ENCODE results near the gene RACGAP1. TPM values are rescaled to one million over a fixed set of nuclear protein-coding genes. Genes with fewer than 3 reads are reported as not detected.
A peak's percentile ranks its signal among the peaks of the same experiment; 100 is the strongest.

The RACGAP1 gene
- polyA plus RNA-seq, 1 of the 3 experiments (the other 2 are of a cell fraction) = 21.5 TPM

DNA sequence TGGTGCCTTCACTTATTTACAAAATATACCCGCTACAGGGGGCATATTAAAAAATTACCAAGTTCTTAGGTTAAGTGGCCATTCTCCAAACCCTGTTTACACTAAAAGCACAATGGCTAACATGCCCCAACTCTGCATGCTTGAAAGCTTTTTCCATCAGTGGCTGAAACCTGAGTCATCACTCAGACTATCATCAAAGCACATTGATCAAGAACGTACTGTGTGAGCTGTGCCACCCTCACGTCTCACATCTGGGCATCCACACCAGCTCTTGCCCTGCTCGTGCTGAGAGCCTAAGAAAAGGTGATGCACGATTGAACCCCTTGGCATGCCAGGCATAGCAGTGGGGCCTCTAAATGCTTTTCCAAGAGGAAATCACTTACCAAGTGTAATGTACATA lies 39.3 kb downstream of the RACGAP1 start:
- Histone ChIP-seq H3K36me3 (replicated peaks in 1 of 2; ENCODE audit: control insufficient read depth in 1 of 2, insufficient read depth in 2 of 2, low read length in 1 of 2) (peaks cover 16 to 33% of the 10 kb centered on the region in 2 experiments), H3K4me2 (no peak overlapping the region), H3K9me2 (no peaks in the 10 kb centered on the region), H3K4me3 (ENCODE audit: low read depth in 2 of 2, low read length in 1 of 2) (no peak overlapping the region), H4K20me1 (ENCODE audit: insufficient read depth) (no peaks in the 10 kb centered on the region), H2AFZ (ENCODE audit: low read depth) (no peak overlapping the region), H3F3A (replicated peaks; ENCODE audit: insufficient read depth) (peaks cover 33% of the 10 kb centered on the region), H3K9ac (no peak overlapping the region), H3K9me3 (no peaks in the 10 kb centered on the region), H3K4me1 (ENCODE audit: control insufficient read depth in 1 of 2, insufficient read depth in 2 of 2, low read depth in 1 of 2, low read length in 1 of 2) (peaks cover 20 to 61% of the 10 kb centered on the region in 2 experiments), H3K79me2 (ENCODE audit: insufficient read depth) (no peaks in the 10 kb centered on the region), H3K27ac (ENCODE audit: low read depth in 2 of 2, low read length in 1 of 2) (peak overlapping the region; percentile 7 to 99; a peak in 2 of 4 replicates), H3K27me3 (ENCODE audit: insufficient read depth) (no peaks in the 10 kb centered on the region)
- DNase-seq = no peak
- no peak for TF ChIP-seq MXI1 (IDR thresholded peaks at IDR 0.05; ENCODE audit: low read depth, low read length)
- POLR2A ChIA-PET = interaction anchor here (1.2 to 2.0 kb wide), 2 partner anchors 19 to 32 kb away, joined by 3 to 5 read pairs; no protein-coding TSS in a partner anchor
- CTCF ChIA-PET = interaction anchor here (0.9 to 12.7 kb wide), 8 partner anchors 9 to 119 kb away, joined by 3 to 176 read pairs (median 12); no protein-coding TSS in a partner anchor
- WGBS (ENCODE audit: low lambda C conversion rate) = 94% methylated on average over 5 of the region's 5 CpGs

DNA sequence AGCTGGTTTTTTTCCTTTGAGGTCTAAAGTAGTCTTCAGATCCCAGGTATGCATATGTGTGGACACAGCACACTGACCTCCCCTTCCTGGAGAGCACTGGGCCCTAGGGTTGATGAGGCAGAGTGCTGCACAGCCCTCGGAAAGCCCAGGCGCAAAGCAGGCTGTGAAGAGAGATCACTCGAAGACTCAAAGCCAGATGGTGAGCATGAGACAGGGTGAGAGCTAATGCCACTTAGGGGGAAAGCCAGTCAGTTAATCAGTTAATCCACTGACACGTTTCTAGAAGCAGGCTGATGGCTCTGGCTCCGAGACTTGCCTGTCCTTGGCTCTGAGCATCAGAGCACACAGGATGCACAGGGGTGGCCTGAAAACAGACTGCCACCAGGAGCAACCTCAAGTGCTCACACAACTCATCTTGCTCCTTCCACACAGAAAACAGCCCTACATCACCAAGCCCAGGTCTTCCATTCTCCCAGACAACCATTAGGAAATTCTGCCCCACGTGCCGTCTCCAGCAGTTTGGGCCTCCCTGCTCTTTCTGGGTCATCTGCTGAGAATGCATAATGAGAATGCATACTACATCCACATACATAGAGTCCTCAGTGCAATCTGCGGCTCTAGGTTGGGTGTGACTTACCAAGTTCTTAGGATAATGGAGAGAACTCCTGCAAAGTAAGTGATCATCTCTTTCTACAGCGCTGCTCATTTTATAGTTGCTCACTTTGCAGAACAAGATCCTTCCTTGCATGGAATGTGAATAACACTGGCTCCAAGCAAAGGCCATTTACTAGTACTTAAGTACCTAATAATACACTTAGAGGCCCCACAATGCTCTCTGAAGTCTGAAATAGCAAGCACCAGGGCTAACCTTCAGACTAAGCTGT lies 40.6 kb downstream of the RACGAP1 start:
- WGBS (ENCODE audit: low lambda C conversion rate) = 71% methylated on average over 9 of the region's 9 CpGs
- no peak overlapping the region for H3K4me3 ChIP-seq (ENCODE audit: low read depth in 2 of 2, low read length in 1 of 2)
- ChIA-PET POLR2A (interaction anchor here (0.5 to 2.4 kb wide), 13 partner anchors 8 to 117 kb away, joined by 3 to 8 read pairs (median 3); partner anchors contain the start of gene RACGAP1), CTCF (interaction anchor here (0.6 to 12.7 kb wide), 14 partner anchors 8 to 118 kb away, joined by 3 to 176 read pairs (median 5); no protein-coding TSS in a partner anchor)
- peaks cover 20 to 74% of the 10 kb centered on the region in 2 experiments for H3K4me1 ChIP-seq (ENCODE audit: control insufficient read depth in 1 of 2, insufficient read depth in 2 of 2, low read depth in 1 of 2, low read length in 1 of 2)
- peak overlapping the region; percentile 70 to 99 for H3K27ac ChIP-seq (ENCODE audit: low read depth in 2 of 2, low read length in 1 of 2)
- no peak for DNase-seq
- TF ChIP-seq, protein P1, sequence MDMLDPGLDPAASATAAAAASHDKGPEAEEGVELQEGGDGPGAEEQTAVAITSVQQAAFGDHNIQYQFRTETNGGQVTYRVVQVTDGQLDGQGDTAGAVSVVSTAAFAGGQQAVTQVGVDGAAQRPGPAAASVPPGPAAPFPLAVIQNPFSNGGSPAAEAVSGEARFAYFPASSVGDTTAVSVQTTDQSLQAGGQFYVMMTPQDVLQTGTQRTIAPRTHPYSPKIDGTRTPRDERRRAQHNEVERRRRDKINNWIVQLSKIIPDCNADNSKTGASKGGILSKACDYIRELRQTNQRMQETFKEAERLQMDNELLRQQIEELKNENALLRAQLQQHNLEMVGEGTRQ (IDR thresholded peaks at IDR 0.05; ENCODE audit: borderline replicate concordance, low read depth, low read length) = no peak
- TF ChIP-seq FOXJ3 (CRISPR knock-in tag; IDR thresholded peaks at IDR 0.05) (0 out of 2 replicates have a peak, but pooled peaks have one; percentile 8), POLR2AphosphoS5 (IDR thresholded peaks at IDR 0.05; ENCODE audit: low read depth, low read length) (no peak), FOXM1 (IDR thresholded peaks at IDR 0.05; ENCODE audit: low read depth) (no peak), RXRA (IDR thresholded peaks at IDR 0.05; ENCODE audit: borderline replicate concordance, low read depth) (no peak), TCF12 (IDR thresholded peaks at IDR 0.05) (no peak), RFX5 (IDR thresholded peaks at IDR 0.05; ENCODE audit: low read length) (no peak)
- TF ChIP-seq, protein P2, sequence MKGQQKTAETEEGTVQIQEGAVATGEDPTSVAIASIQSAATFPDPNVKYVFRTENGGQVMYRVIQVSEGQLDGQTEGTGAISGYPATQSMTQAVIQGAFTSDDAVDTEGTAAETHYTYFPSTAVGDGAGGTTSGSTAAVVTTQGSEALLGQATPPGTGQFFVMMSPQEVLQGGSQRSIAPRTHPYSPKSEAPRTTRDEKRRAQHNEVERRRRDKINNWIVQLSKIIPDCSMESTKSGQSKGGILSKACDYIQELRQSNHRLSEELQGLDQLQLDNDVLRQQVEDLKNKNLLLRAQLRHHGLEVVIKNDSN (IDR thresholded peaks at IDR 0.05; ENCODE audit: borderline replicate concordance, low read depth) = no peak
- TF ChIP-seq, protein P3, sequence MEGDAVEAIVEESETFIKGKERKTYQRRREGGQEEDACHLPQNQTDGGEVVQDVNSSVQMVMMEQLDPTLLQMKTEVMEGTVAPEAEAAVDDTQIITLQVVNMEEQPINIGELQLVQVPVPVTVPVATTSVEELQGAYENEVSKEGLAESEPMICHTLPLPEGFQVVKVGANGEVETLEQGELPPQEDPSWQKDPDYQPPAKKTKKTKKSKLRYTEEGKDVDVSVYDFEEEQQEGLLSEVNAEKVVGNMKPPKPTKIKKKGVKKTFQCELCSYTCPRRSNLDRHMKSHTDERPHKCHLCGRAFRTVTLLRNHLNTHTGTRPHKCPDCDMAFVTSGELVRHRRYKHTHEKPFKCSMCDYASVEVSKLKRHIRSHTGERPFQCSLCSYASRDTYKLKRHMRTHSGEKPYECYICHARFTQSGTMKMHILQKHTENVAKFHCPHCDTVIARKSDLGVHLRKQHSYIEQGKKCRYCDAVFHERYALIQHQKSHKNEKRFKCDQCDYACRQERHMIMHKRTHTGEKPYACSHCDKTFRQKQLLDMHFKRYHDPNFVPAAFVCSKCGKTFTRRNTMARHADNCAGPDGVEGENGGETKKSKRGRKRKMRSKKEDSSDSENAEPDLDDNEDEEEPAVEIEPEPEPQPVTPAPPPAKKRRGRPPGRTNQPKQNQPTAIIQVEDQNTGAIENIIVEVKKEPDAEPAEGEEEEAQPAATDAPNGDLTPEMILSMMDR (IDR thresholded peaks at IDR 0.05) = no peak
- TF ChIP-seq, protein P4, sequence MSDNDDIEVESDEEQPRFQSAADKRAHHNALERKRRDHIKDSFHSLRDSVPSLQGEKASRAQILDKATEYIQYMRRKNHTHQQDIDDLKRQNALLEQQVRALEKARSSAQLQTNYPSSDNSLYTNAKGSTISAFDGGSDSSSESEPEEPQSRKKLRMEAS (IDR thresholded peaks at IDR 0.05; ENCODE audit: low read depth) = 0 out of 2 replicates have a peak, but pooled peaks have one; percentile 27
- peak overlapping the region; percentile 76 for H3K4me2 ChIP-seq
- no peaks in the 10 kb centered on the region for H3K9me2 ChIP-seq
- H3K9me3 ChIP-seq = no peaks in the 10 kb centered on the region
- H3K27me3 ChIP-seq (ENCODE audit: insufficient read depth) = no peaks in the 10 kb centered on the region
- H4K20me1 ChIP-seq (ENCODE audit: insufficient read depth) = no peaks in the 10 kb centered on the region
- H2AFZ ChIP-seq (ENCODE audit: low read depth) = peak overlapping the region; percentile 26
- peaks cover 33% of the 10 kb centered on the region for H3F3A ChIP-seq (replicated peaks; ENCODE audit: insufficient read depth)
- H3K9ac ChIP-seq = peak overlapping the region; percentile 26; the same call in 1 of the 2 replicates
- no peaks in the 10 kb centered on the region for H3K79me2 ChIP-seq (ENCODE audit: insufficient read depth)
- peaks cover 8 to 21% of the 10 kb centered on the region in 2 experiments for H3K36me3 ChIP-seq (replicated peaks in 1 of 2; ENCODE audit: control insufficient read depth in 1 of 2, insufficient read depth in 2 of 2, low read length in 1 of 2)
